Gastroesophageal sphincter (tissue), 3 donors: Measurements from ENCODE around the gene CDKAL1.

Source experiments
- CTCF ChIP-seq, 4 experiments: fragments of 200-600 bp in 2 of 4; fragments of 450-650 bp in 2 of 4; sonication (generic) in 1 of 4; IDR thresholded peaks; one replicate each; pipeline ENCODE4 v1.5.1; 2017 to 2019; ENCODE audit warnings: antibody characterized with exemption in 4 of 4, mild to moderate bottlenecking in 2 of 4, moderate library complexity in 2 of 4
- EP300 ChIP-seq: sonication (generic); formaldehyde crosslinking; IDR thresholded peaks from one replicate; pipeline ENCODE4 v1.6.1; 2017; ENCODE audit warnings: antibody characterized with exemption, mild to moderate bottlenecking
- POLR2A ChIP-seq, 2 donors: fragments of 450-650 bp; IDR thresholded peaks; one replicate each; pipeline ENCODE4 v1.6.1; 2017; ENCODE audit warnings: antibody characterized with exemption in 2 of 2, mild to moderate bottlenecking in 2 of 2, moderate library complexity in 1 of 2
- POLR2AphosphoS5 ChIP-seq: sonication (generic); formaldehyde crosslinking; IDR thresholded peaks from one replicate; pipeline ENCODE4 v1.6.1; 2017; ENCODE audit warnings: antibody characterized with exemption

- TF ChIP-seq CTCF (IDR thresholded peaks at IDR 0.05) = no peak
- no peak for TF ChIP-seq POLR2A (IDR thresholded peaks at IDR 0.05)
- no peak for TF ChIP-seq EP300
- TF ChIP-seq POLR2AphosphoS5 = no peak
Observed at GRCh38 chr6:20539387-20539786, 5.1 kb downstream of the CDKAL1 start.
